Measurements from ENCODE around the gene DRAM1.

GRCh38 chr12:101858361-101858760, 19.0 kb upstream of the DRAM1 start:
- TF ChIP-seq RAD21 (IDR thresholded peaks at IDR 0.05; ENCODE audit: low read depth) (no peak), TCF12 (IDR thresholded peaks at IDR 0.05; ENCODE audit: low read depth) (no peak), YY1 (IDR thresholded peaks at IDR 0.05; ENCODE audit: low read depth) (no peak), EP300 (IDR thresholded peaks at IDR 0.05; ENCODE audit: borderline replicate concordance) (no peak), TEAD4 (IDR thresholded peaks at IDR 0.05) (no peak), TAF1 (IDR thresholded peaks at IDR 0.05; ENCODE audit: low read depth) (no peak), MAX (IDR thresholded peaks at IDR 0.05) (no peak), FOXM1 (IDR thresholded peaks at IDR 0.05; ENCODE audit: borderline replicate concordance, low read depth) (no peak), REST (IDR thresholded peaks at IDR 0.05; ENCODE audit: low read depth) (no peak), CEBPB (IDR thresholded peaks at IDR 0.05) (no peak), EGR1 (IDR thresholded peaks at IDR 0.05) (no peak), NFIC (IDR thresholded peaks at IDR 0.05) (no peak)

Data from Ishikawa (cell line).